Heart left ventricle (tissue), 13 donors: ENCODE measurements around the gene SLC7A14.
"Not testable (repeated sequence)": the region's sequence is repeated elsewhere in the genome, so short reads cannot be mapped to it uniquely, and the experiment has no call there.

Experiments used
- CTCF ChIP-seq, 12 donors: fragments of 200-600 bp; sonication (generic) in 4 of 12; IDR thresholded peaks; one replicate each; pipeline versions ENCODE4 v1.5.0 to v1.8.0; 2018 to 2022; ENCODE audit warnings: antibody characterized with exemption in 12 of 12, mild to moderate bottlenecking in 5 of 12
- POLR2A ChIP-seq, 2 donors: fragments of 450-650 bp; IDR thresholded peaks; one replicate each; pipeline ENCODE4 v1.6.1; 2017; ENCODE audit warnings: antibody characterized with exemption in 2 of 2, mild to moderate bottlenecking in 2 of 2, moderate library complexity in 2 of 2
- donor health status: ischemic (EF 13 %, LVEDD 7.1; RV severe dilation, severe dysfunction).
- donor health status: DM: no; HTN: yes; CAD: no.
- donor health status: DM: no; HTN: no; CAD: no.
- donor health status: ischemic (EF 25% LVEDD 6.9; RV normal size, moderate dysfunction).
- donor health status: ischemic (EF 25% LVEDD 5.7; RV mildly dilated, moderate dysfunction).
- donor health status: ischemic (EF 35%, LVEDD 5.7; RV mildly dilated, moderate dysfunction).
- donor health status: nonischemic (EF 11% LVEDD 7.7; RV severe dilation, severe dysfunction).
- donor health status: DM: yes; HTN: yes; CAD: no.
- donor health status: PGD.
- donor health status: ischemic (EF 29% LVEDD 5.4; RV normal size, mild dysfunction).
- donor health status: nonischemic (EF 23%, LVEDD 6.1; RV moderate dilation, normal function).

GRCh38 chr3:170567598-170567997 is 18.3 kb downstream of the SLC7A14 start:
- TF ChIP-seq CTCF, POLR2A (IDR thresholded peaks at IDR 0.05): not testable (repeated sequence)
